Measurements from ENCODE around the gene HSBP1.

DNA sequence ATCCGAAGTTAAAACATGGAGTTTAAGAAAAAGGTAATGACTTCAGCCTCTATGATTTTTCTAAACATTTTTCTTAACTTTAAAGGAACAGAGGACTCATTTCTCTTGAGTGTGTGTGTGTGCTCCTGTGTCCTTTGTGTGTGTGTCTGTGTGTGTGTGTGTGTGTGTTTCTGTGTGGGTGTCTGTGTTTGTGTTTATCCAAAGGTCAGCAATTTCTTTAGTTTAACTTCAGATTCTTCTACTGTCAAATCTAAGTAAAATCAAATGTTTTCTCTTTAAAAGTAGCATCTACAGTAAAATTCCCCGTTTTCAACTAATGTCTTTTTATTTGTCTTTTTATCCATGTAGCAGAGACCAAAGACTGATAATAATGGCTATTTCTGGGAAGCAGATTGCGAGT is 31.8 kb downstream of the HSBP1 start:
- TF ChIP-seq, protein P1, sequence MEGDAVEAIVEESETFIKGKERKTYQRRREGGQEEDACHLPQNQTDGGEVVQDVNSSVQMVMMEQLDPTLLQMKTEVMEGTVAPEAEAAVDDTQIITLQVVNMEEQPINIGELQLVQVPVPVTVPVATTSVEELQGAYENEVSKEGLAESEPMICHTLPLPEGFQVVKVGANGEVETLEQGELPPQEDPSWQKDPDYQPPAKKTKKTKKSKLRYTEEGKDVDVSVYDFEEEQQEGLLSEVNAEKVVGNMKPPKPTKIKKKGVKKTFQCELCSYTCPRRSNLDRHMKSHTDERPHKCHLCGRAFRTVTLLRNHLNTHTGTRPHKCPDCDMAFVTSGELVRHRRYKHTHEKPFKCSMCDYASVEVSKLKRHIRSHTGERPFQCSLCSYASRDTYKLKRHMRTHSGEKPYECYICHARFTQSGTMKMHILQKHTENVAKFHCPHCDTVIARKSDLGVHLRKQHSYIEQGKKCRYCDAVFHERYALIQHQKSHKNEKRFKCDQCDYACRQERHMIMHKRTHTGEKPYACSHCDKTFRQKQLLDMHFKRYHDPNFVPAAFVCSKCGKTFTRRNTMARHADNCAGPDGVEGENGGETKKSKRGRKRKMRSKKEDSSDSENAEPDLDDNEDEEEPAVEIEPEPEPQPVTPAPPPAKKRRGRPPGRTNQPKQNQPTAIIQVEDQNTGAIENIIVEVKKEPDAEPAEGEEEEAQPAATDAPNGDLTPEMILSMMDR (IDR thresholded peaks at IDR 0.05; ENCODE audit: poor library complexity): no peak
- no peak for TF ChIP-seq EZH2 (IDR thresholded peaks at IDR 0.05; ENCODE audit: borderline replicate concordance)
- no peak for TF ChIP-seq EZH2phosphoT487 (IDR thresholded peaks at IDR 0.05; ENCODE audit: low read depth, severe bottlenecking, unreplicated experiment)
